ENCODE data around the gene ANO4.

The ANO4 gene

DNA sequence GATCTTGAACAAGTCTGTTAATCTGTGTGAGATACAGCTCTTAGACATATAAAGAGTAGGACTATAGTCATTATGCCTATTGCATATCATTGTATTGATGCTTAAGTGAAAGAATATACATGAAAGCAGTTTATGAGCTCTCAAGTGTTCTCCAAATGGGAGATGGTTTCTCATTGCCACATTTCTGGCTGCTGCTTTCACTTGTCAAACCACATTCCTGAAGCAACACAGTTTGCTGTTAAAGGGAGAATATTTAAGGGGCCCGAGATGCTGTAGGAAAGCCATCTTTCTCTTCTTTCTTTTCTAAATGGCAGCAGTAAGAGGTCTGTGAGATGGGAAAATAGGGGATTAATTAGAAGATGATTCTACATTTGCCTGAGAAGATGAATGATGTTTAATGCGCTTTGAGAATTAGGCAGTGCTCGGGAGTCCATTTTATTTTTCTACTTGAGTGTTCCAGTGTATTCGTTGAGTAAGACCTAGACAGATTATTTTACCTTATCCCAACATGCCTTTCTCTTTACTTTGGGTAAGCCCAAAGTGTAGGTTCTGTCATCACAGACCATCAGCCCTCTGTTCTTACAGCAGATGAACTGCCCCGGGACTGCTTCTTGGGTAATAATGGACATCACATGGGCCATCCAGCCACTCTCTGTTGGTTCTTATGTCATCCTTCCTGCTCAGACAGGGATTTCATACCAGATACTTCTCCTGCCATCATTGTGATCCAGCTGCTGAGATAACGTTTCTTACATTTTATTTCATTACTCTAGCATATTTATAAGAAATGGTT is 35.6 kb downstream of the ANO4 start:
- no peak for ATAC-seq (ENCODE audit: low read depth)

DNA sequence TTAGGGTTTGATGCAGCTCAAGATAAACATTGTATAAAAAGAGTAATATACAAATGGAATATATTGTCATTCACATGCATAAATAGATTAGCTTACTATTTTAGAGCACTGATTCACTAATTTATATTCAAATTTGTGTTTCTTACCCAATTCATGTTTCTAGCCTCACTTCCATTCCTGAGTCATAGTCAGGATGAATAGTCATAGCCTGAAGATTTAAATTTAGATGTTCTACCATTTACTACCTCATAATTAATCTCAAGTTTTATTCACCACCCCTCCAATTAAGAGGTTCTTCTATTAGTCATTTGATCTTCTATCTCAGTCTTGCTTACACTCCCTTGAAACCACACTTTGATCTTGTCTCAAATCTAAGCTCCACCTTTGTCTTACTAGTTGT is 38.7 kb downstream of the ANO4 start:
- Histone ChIP-seq H3K9me3 (ENCODE audit: severe bottlenecking) (no peaks in the 10 kb centered on the region), H3K27ac (ENCODE audit: poor library complexity, severe bottlenecking) (no peak overlapping the region), H3K4me1 (ENCODE audit: insufficient read depth, poor library complexity, severe bottlenecking) (no peaks in the 10 kb centered on the region), H3K36me3 (ENCODE audit: low read depth) (no peaks in the 10 kb centered on the region), H3K27me3 (ENCODE audit: insufficient read depth, poor library complexity, severe bottlenecking) (no peaks in the 10 kb centered on the region), H3K4me3 (ENCODE audit: severe bottlenecking) (no peak overlapping the region)
- TF ChIP-seq, protein P1, sequence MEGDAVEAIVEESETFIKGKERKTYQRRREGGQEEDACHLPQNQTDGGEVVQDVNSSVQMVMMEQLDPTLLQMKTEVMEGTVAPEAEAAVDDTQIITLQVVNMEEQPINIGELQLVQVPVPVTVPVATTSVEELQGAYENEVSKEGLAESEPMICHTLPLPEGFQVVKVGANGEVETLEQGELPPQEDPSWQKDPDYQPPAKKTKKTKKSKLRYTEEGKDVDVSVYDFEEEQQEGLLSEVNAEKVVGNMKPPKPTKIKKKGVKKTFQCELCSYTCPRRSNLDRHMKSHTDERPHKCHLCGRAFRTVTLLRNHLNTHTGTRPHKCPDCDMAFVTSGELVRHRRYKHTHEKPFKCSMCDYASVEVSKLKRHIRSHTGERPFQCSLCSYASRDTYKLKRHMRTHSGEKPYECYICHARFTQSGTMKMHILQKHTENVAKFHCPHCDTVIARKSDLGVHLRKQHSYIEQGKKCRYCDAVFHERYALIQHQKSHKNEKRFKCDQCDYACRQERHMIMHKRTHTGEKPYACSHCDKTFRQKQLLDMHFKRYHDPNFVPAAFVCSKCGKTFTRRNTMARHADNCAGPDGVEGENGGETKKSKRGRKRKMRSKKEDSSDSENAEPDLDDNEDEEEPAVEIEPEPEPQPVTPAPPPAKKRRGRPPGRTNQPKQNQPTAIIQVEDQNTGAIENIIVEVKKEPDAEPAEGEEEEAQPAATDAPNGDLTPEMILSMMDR (IDR thresholded peaks at IDR 0.05; ENCODE audit: poor library complexity, severe bottlenecking): no peak
- no peak for ATAC-seq (ENCODE audit: low read depth)
- no peak for DNase-seq (ENCODE audit: low spot score)

More for the DNA sequence above, 35.6 kb downstream of the ANO4 start:
- Histone ChIP-seq H3K4me3 (ENCODE audit: severe bottlenecking) (no peak overlapping the region), H3K27me3 (ENCODE audit: insufficient read depth, poor library complexity, severe bottlenecking) (no peaks in the 10 kb centered on the region), H3K27ac (ENCODE audit: poor library complexity, severe bottlenecking) (no peak overlapping the region), H3K4me1 (ENCODE audit: insufficient read depth, poor library complexity, severe bottlenecking) (no peaks in the 10 kb centered on the region), H3K36me3 (ENCODE audit: low read depth) (no peaks in the 10 kb centered on the region), H3K9me3 (ENCODE audit: severe bottlenecking) (no peaks in the 10 kb centered on the region)
- no peak for DNase-seq (ENCODE audit: low spot score)
- TF ChIP-seq, protein P1 (IDR thresholded peaks at IDR 0.05; ENCODE audit: poor library complexity, severe bottlenecking): no peak

DNA sequence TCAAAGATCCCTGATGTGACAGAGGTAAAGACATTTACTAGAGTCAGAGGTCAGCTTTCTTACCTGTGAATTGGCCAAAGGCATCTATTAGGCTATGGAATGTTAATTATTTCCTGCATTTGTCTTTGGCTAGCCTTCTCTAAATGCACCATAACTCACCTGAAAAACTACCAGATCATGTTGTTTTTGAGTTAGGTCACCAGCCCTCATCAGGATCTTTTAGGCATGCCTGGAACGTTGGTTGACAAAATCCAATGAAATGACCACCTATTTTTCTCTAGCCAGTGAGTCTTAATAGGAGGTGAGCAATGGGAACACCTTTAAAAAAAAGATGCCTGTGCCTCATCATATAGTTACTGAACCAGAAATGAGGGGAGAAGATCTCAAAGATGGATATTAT is 46.2 kb downstream of the ANO4 start:
- H3K36me3 ChIP-seq (ENCODE audit: low read depth): no peaks in the 10 kb centered on the region
- TF ChIP-seq, protein P1 (IDR thresholded peaks at IDR 0.05; ENCODE audit: poor library complexity, severe bottlenecking): no peak
- no peaks in the 10 kb centered on the region for H3K9me3 ChIP-seq (ENCODE audit: severe bottlenecking)
- DNase-seq (ENCODE audit: low spot score): no peak
- H3K27ac ChIP-seq (ENCODE audit: poor library complexity, severe bottlenecking): no peak overlapping the region
- peaks cover 8% of the 10 kb centered on the region for H3K4me1 ChIP-seq (ENCODE audit: insufficient read depth, poor library complexity, severe bottlenecking)
- no peak overlapping the region for H3K4me3 ChIP-seq (ENCODE audit: severe bottlenecking)
- no peak for ATAC-seq (ENCODE audit: low read depth)
- H3K27me3 ChIP-seq (ENCODE audit: insufficient read depth, poor library complexity, severe bottlenecking): no peaks in the 10 kb centered on the region

DNA sequence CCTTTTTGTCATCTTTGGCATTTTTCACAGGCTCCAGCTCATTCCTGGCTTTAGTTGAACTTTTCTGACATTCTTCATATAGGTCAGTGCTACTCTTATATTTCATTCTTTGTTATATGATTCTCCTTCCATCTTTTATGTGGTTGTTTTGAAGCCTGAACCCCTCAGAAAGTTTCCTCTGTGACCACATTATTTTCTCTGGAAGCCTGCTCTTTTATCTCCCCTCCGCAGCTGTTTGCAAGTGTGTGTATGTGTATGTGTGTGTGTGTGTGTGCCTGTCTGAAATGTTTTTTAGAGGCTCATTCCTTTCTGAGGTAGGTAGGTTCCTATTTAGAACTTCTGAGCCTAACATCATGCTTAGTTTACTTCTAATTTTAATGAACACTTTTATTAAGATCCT is 47.6 kb downstream of the ANO4 start:
- Histone ChIP-seq H3K4me1 (ENCODE audit: insufficient read depth, poor library complexity, severe bottlenecking) (peaks cover 8% of the 10 kb centered on the region), H3K27me3 (ENCODE audit: insufficient read depth, poor library complexity, severe bottlenecking) (no peaks in the 10 kb centered on the region), H3K9me3 (ENCODE audit: severe bottlenecking) (no peaks in the 10 kb centered on the region), H3K36me3 (ENCODE audit: low read depth) (no peaks in the 10 kb centered on the region), H3K27ac (ENCODE audit: poor library complexity, severe bottlenecking) (no peak overlapping the region), H3K4me3 (ENCODE audit: severe bottlenecking) (no peak overlapping the region)
- no peak for DNase-seq (ENCODE audit: low spot score)
- TF ChIP-seq, protein P1 (IDR thresholded peaks at IDR 0.05; ENCODE audit: poor library complexity, severe bottlenecking): no peak
- no peak for ATAC-seq (ENCODE audit: low read depth)

DNA sequence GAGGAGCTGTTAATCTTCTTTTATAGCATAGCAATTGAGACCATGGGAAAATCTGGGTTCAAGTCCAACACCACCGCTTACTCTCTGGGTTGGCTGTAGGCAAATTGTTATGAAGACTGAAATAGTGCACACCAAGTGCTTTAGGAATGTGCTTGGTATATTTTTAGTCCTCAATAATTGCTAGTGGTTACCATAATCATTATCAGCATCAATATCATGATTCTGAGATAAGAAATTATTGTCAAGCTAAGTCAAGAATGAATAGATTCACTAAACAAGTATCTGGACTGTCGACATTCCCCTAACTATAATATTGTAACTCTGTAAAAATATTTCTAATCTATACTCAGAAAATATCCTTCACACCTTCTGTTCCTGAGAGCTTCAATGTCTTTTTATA is 48.5 kb downstream of the ANO4 start:
- Histone ChIP-seq H3K4me1 (ENCODE audit: insufficient read depth, poor library complexity, severe bottlenecking) (peaks cover 8% of the 10 kb centered on the region), H3K4me3 (ENCODE audit: severe bottlenecking) (no peak overlapping the region), H3K27me3 (ENCODE audit: insufficient read depth, poor library complexity, severe bottlenecking) (no peaks in the 10 kb centered on the region), H3K27ac (ENCODE audit: poor library complexity, severe bottlenecking) (no peak overlapping the region), H3K9me3 (ENCODE audit: severe bottlenecking) (no peaks in the 10 kb centered on the region), H3K36me3 (ENCODE audit: low read depth) (no peaks in the 10 kb centered on the region)
- DNase-seq (ENCODE audit: low spot score) (no peak), ATAC-seq (ENCODE audit: low read depth) (no peak)
- TF ChIP-seq, protein P1 (IDR thresholded peaks at IDR 0.05; ENCODE audit: poor library complexity, severe bottlenecking): no peak

All from RWPE2 (cell line).